Right lobe of liver (tissue), 6 donors: Measurements from ENCODE around the gene MYO18A. TPM values are rescaled to one million over a fixed set of nuclear protein-coding genes. Genes with fewer than 3 reads are reported as not detected.
"Not testable (repeated sequence)": the region's sequence is repeated elsewhere in the genome, so short reads cannot be mapped to it uniquely, and the experiment has no call there.

Source experiments
- ATAC-seq, 4 donors: fragments of 200-7000 bp; cut with Tn5 transposase; one replicate each; pipeline ENCODE4 v1.9.1; 2020; ENCODE audit warnings: mild to moderate bottlenecking in 4 of 4, moderate library complexity in 4 of 4
- DNase-seq, 3 donors: peaks; one replicate each; pipeline ENCODE4 v3.0.0-alpha.2; 2020
- H3K27ac ChIP-seq, 3 donors: fragments of 200-600 bp; one replicate each; pipeline ENCODE4 v1.8.0; 2022
- H3K27me3 ChIP-seq, 2 donors: fragments of 200-600 bp; one replicate each; pipeline ENCODE4 v1.8.0; 2022
- H3K36me3 ChIP-seq, 4 donors: fragments of 200-600 bp; sonication (generic) in 1 of 4; one replicate each; pipeline versions ENCODE4 v1.5.1 to v1.8.0; 2017 to 2022; ENCODE audit warnings: control low read depth in 1 of 4
- H3K4me1 ChIP-seq, 4 donors: fragments of 200-600 bp; sonication (generic) in 1 of 4; one replicate each; pipeline versions ENCODE4 v1.5.1 to v1.8.0; 2017 to 2022; ENCODE audit warnings: control low read depth in 1 of 4
- H3K4me3 ChIP-seq, 3 donors: fragments of 200-600 bp; one replicate each; pipeline ENCODE4 v1.8.0; 2022
- H3K9me3 ChIP-seq, 4 donors: fragments of 200-600 bp; sonication (generic) in 1 of 4; one replicate each; pipeline versions ENCODE4 v1.5.1 to v1.8.0; 2017 to 2022; ENCODE audit warnings: control low read depth in 1 of 4
- CTCF ChIP-seq, 4 donors: fragments of 200-600 bp in 3 of 4; fragments of 450-650 bp in 1 of 4; IDR thresholded peaks; one replicate each; pipeline versions ENCODE4 v1.5.1 to v1.8.0; 2016 to 2022; ENCODE audit warnings: antibody characterized with exemption in 4 of 4, mild to moderate bottlenecking in 2 of 4
- POLR2A ChIP-seq: fragments of 450-650 bp; IDR thresholded peaks from one replicate; pipeline ENCODE4 v1.6.1; 2017; ENCODE audit warnings: antibody characterized with exemption, mild to moderate bottlenecking
- WGBS: methylation state at CpG from one replicate; pipeline ENCODE4 v1.1.6; 2018; ENCODE audit warnings: low coverage, low lambda C conversion rate; ENCODE audit not compliant: insufficient coverage; ENCODE audit errors: missing lambda C conversion rate; 5-methylcytosine and 5-hydroxymethylcytosine counted together
- intact Hi-C, 2 donors: fragments of 100-400 bp; cut with DNase I; formaldehyde crosslinking; loops; one replicate each; pipeline versions ENCODE4 v1.11.2 to v1.14.1; 2022
- total RNA-seq, 6 experiments: library from RNA; depleted of rRNA in 2 of 6; stranded (reverse); fragments of >200 nt in 2 of 6; fragmentation: NEBNext Ultra II Directional in 3 of 6; extraction: Animal tissue kit (Norgen Biotek cat#: 25700) in 3 of 6; gene quantifications; one replicate each; pipeline versions ENCODE4 v1.1.0 to v1.2.4, GENCODE V29; 2016 to 2023
- donor health status: DM: no; HTN: yes; CAD: no.
- donor health status: DM: no; HTN: no; CAD: no.
- donor health status: DM: no; HTN: no; CAD: no.
- donor health status: DM: no; HTN: yes; CAD: no.
- donor health status: DM: no; HTN: yes; CAD: no.

The MYO18A gene
- total RNA-seq, 6 experiments from 2014 or later, result 50.1 to 98.2 (median 81.8) TPM

DNA sequence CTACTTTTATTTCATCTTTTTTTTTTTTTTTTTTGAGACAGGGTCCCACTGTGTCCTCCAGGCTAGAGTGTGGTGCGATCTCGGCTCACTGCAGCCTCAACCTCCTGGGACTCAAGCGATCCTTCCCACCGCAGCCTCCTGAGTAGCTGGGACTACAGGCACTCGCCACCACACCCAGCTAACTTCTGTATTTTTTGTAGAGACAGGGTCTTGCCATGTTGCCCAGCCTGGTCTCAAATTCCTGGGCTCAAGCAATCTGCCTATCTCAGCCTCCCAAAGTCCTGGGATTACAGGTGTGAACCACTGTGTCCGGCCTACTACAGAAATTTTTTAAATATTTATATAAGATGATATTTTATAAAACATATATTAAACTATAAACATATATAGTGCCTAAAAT is 4.8 kb downstream of the MYO18A start:
- DNase-seq, result no peak
- no peak for TF ChIP-seq POLR2A
- no peak for TF ChIP-seq CTCF (IDR thresholded peaks at IDR 0.05)
- H3K27ac ChIP-seq, result peak overlapping the region in 2 of 3 donors; percentile 92 to 98
- H3K9me3 ChIP-seq, result no peaks in the 10 kb centered on the region
- intact Hi-C loops, result no loop called here
- no peak for ATAC-seq
- H3K27me3 ChIP-seq, result no peaks in the 10 kb centered on the region
- no peaks in the 10 kb centered on the region for H3K36me3 ChIP-seq
- peak overlapping the region in 1 of 3 donors; percentile 67 for H3K4me3 ChIP-seq
- H3K4me1 ChIP-seq, result peaks cover 0 to 33% (median 9%) of the 10 kb centered on the region in 4 donors
- 94% methylated on average over 1 of the region's 6 CpGs for WGBS

GRCh38 chr17:29172589-29172988 is 7.6 kb downstream of the MYO18A start:
- Histone ChIP-seq H3K9me3 (no peaks in the 10 kb centered on the region), H3K27ac (peak overlapping the region in 2 of 3 donors; percentile 19 to 63), H3K4me1 (peaks cover 0 to 49% (median 15%) of the 10 kb centered on the region in 4 donors), H3K36me3 (no peaks in the 10 kb centered on the region), H3K27me3 (no peaks in the 10 kb centered on the region), H3K4me3 (no peak overlapping the region)
- no CpG with 5 or more reads among the region's 1 CpG for WGBS
- peak in 1 of 3 donors; percentile 69 for DNase-seq
- intact Hi-C loops, result no loop called here
- no peak for TF ChIP-seq CTCF (IDR thresholded peaks at IDR 0.05)
- TF ChIP-seq POLR2A, result no peak
- peak in 3 of 4 donors; percentile 13 to 20 (median 14) for ATAC-seq

GRCh38 chr17:29170682-29171081 is 9.5 kb downstream of the MYO18A start:
- TF ChIP-seq CTCF (IDR thresholded peaks at IDR 0.05), result no peak
- no peak for TF ChIP-seq POLR2A
- intact Hi-C loops, result no loop called here
- H3K4me1 ChIP-seq, result peaks cover 0 to 64% (median 17%) of the 10 kb centered on the region in 4 donors
- H3K9me3 ChIP-seq, result no peaks in the 10 kb centered on the region
- ATAC-seq, result no peak
- H3K27me3 ChIP-seq, result no peaks in the 10 kb centered on the region
- WGBS, result 75% methylated on average over 2 of the region's 3 CpGs
- H3K27ac ChIP-seq, result peak overlapping the region in 2 of 3 donors; percentile 24 to 53
- H3K36me3 ChIP-seq, result peaks cover 0 to 8% (median 4%) of the 10 kb centered on the region in 4 donors
- DNase-seq, result no peak
- H3K4me3 ChIP-seq, result no peak overlapping the region

DNA sequence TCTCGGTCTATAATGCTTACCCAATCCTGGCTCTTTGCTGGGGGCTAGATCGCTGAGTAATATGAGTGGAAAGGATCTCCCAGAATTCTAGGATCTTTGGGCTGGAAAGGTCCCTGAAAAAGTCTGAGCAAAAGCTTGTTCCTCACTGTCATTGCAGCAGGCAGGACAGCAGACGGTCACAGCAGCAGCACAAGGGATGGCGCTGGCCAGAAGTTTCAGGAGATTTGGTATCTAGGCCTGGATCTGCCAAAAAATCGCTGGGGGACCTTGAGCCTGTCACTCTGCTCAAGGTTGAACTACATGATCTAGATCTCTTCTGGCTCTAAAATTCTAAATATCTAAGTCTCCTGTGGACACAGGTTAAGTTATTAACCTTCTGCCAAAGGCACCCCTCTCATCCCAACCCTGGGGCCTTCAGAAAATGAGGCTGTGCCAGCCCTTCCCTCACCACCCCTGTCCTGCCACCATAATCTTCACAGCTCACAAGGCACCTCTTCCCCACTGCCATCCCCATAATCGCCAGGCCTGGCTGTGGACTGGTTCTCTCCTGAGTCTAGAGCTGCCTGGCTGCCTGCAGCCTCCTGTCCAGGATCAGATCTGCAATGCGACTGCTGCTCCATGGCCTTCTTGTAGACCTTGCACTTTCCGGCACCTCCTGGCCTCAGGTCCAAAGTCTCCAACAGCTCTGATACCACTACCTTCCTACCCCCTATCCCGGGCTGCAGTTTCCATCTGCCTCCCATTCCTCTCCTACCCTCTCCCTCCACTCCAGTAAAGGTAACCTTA is 10.2 kb downstream of the MYO18A start:
- TF ChIP-seq CTCF (IDR thresholded peaks at IDR 0.05) (no peak), POLR2A (no peak)
- intact Hi-C loops, result no loop called here
- H3K27ac ChIP-seq, result peak overlapping the region in 2 of 3 donors; percentile 24 to 53
- no peak overlapping the region for H3K4me3 ChIP-seq
- WGBS, result 43% methylated on average over 7 of the region's 9 CpGs
- peak; percentile 46 to 75 (median 70) for ATAC-seq
- H3K36me3 ChIP-seq, result peaks cover 0 to 14% (median 9%) of the 10 kb centered on the region in 4 donors
- peaks cover 0 to 68% (median 17%) of the 10 kb centered on the region in 4 donors for H3K4me1 ChIP-seq
- H3K9me3 ChIP-seq, result no peaks in the 10 kb centered on the region
- no peaks in the 10 kb centered on the region for H3K27me3 ChIP-seq
- DNase-seq, result peak in 2 of 3 donors; percentile 81 to 83

DNA sequence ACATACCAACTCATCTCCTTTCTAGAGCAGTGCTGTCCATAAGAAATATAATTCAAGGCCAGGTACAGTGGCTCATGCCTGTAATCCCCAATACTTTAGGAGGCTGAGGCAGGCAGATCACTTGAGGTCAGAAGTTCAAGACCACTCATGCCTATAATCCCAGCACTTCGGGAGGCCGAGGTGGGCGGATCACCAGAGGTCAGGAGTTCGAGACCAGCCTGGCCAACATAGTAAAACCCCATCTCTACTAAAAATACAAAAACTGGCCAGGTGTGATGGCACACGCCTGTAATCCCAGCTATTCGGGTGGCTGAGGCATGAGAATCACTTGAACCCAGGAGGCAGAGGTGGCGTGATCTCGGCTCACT is 11.5 kb downstream of the MYO18A start:
- H3K27me3 ChIP-seq, DNase-seq, ATAC-seq, H3K9me3 ChIP-seq, H3K4me3 ChIP-seq, intact Hi-C loops: not testable (repeated sequence)
- Histone ChIP-seq H3K27ac (peak overlapping the region in 1 of 3 donors; percentile 8), H3K4me1 (peaks cover 0 to 80% (median 16%) of the 10 kb centered on the region in 4 donors), H3K36me3 (peaks cover 0 to 19% (median 9%) of the 10 kb centered on the region in 4 donors)
- 86% methylated on average over 6 of the region's 8 CpGs for WGBS
